Sigmoid colon (tissue), 3 donors: ENCODE data around the gene CEP85L.

Experiments
- POLR2A ChIP-seq, 2 donors: fragments of 450-650 bp; IDR thresholded peaks; one replicate each; pipeline ENCODE4 v1.6.1; 2016; ENCODE audit warnings: antibody characterized with exemption in 2 of 2, mild to moderate bottlenecking in 2 of 2, moderate library complexity in 2 of 2
- TF ChIP-seq, protein P1 (sequence below), 4 experiments: fragments of 450-650 bp in 3 of 4; fragments of 200-600 bp in 1 of 4; IDR thresholded peaks; one replicate each; pipeline ENCODE4 v1.5.1; 2016 to 2019; ENCODE audit warnings: antibody characterized with exemption in 4 of 4, mild to moderate bottlenecking in 3 of 4, moderate library complexity in 2 of 4

GRCh38 chr6:118523216-118523615 lies 128.2 kb downstream of the CEP85L start:
- TF ChIP-seq, protein P1, sequence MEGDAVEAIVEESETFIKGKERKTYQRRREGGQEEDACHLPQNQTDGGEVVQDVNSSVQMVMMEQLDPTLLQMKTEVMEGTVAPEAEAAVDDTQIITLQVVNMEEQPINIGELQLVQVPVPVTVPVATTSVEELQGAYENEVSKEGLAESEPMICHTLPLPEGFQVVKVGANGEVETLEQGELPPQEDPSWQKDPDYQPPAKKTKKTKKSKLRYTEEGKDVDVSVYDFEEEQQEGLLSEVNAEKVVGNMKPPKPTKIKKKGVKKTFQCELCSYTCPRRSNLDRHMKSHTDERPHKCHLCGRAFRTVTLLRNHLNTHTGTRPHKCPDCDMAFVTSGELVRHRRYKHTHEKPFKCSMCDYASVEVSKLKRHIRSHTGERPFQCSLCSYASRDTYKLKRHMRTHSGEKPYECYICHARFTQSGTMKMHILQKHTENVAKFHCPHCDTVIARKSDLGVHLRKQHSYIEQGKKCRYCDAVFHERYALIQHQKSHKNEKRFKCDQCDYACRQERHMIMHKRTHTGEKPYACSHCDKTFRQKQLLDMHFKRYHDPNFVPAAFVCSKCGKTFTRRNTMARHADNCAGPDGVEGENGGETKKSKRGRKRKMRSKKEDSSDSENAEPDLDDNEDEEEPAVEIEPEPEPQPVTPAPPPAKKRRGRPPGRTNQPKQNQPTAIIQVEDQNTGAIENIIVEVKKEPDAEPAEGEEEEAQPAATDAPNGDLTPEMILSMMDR (IDR thresholded peaks at IDR 0.05) = no peak
- TF ChIP-seq POLR2A (IDR thresholded peaks at IDR 0.05) = no peak
